ENCODE measurements around the gene NSDHL.
"Not testable (repeated sequence)": the region's sequence is repeated elsewhere in the genome, so short reads cannot be mapped to it uniquely, and the experiment has no call there.

NSDHL gene

GRCh38 chrX:152830312-152831305, at the start of gene NSDHL, which contains the start of gene CETN2:
Gene NSDHL (plus strand): TSS chrX:152831063. CDS start chrX:152846325, 15,262 bp downstream.
Gene CETN2 (minus strand): TSS chrX:152830757. CDS start chrX:152830710, 47 bp downstream.
- peak; percentile 89 to 90 for DNase-seq (ENCODE audit: low read depth in 2 of 2)

- not testable (repeated sequence) for DNase-seq (ENCODE audit: low read depth in 2 of 2)
These were observed 43.8 kb upstream of the NSDHL start for GRCh38 chrX:152787062-152787461.

- DNase-seq (ENCODE audit: low read depth in 2 of 2) = no peak
These were observed 31.9 kb upstream of the NSDHL start for GRCh38 chrX:152798945-152799344.

GRCh38 chrX:152806035-152806434, 24.8 kb upstream of the NSDHL start:
- DNase-seq (ENCODE audit: low read depth in 2 of 2) = no peak

GRCh38 chrX:152810403-152810802, 20.5 kb upstream of the NSDHL start:
- DNase-seq (ENCODE audit: low read depth in 2 of 2) = no peak

GRCh38 chrX:152813206-152813605, 17.7 kb upstream of the NSDHL start:
- no peak for DNase-seq (ENCODE audit: low read depth in 2 of 2)

GRCh38 chrX:152814048-152814447, 16.8 kb upstream of the NSDHL start:
- no peak for DNase-seq (ENCODE audit: low read depth in 2 of 2)

GRCh38 chrX:152817078-152817764, 13.6 kb upstream of the NSDHL start:
- no peak for DNase-seq (ENCODE audit: low read depth in 2 of 2)

GRCh38 chrX:152818356-152818755, 12.5 kb upstream of the NSDHL start:
- DNase-seq (ENCODE audit: low read depth in 2 of 2) = no peak

- DNase-seq (ENCODE audit: low read depth in 2 of 2) = no peak
These were observed 11.6 kb upstream of the NSDHL start for GRCh38 chrX:152819266-152819665.

GRCh38 chrX:152819732-152820131, 11.1 kb upstream of the NSDHL start:
- no peak for DNase-seq (ENCODE audit: low read depth in 2 of 2)

GRCh38 chrX:152821145-152821765, 9.6 kb upstream of the NSDHL start:
- DNase-seq (ENCODE audit: low read depth in 2 of 2) = no peak

GRCh38 chrX:152822383-152823086, 8.3 kb upstream of the NSDHL start:
- no peak for DNase-seq (ENCODE audit: low read depth in 2 of 2)

- DNase-seq (ENCODE audit: low read depth in 2 of 2) = no peak
These were observed 7.2 kb upstream of the NSDHL start for GRCh38 chrX:152823657-152824056.

- no peak for DNase-seq (ENCODE audit: low read depth in 2 of 2)
These were observed 6.0 kb upstream of the NSDHL start for GRCh38 chrX:152824841-152825374.

GRCh38 chrX:152831391-152831790, 528 bp downstream of the NSDHL start:
- DNase-seq (ENCODE audit: low read depth in 2 of 2) = no peak

GRCh38 chrX:152832520-152832919, 1.7 kb downstream of the NSDHL start:
- no peak for DNase-seq (ENCODE audit: low read depth in 2 of 2)

- no peak for DNase-seq (ENCODE audit: low read depth in 2 of 2)
These were observed 2.5 kb downstream of the NSDHL start for GRCh38 chrX:152833378-152833777.

GRCh38 chrX:152835470-152835869, 4.6 kb downstream of the NSDHL start:
- DNase-seq (ENCODE audit: low read depth in 2 of 2) = not testable (repeated sequence)

- DNase-seq (ENCODE audit: low read depth in 2 of 2) = no peak
These were observed 12.0 kb downstream of the NSDHL start for GRCh38 chrX:152842772-152843338.

- no peak for DNase-seq (ENCODE audit: low read depth in 2 of 2)
These were observed 13.0 kb downstream of the NSDHL start for GRCh38 chrX:152843852-152844251.
